Panc1 (cell line): Measurements from ENCODE around the gene B4GALT1.

Experiments
- CTCF ChIP-seq: fragments of 450-650 bp; IDR thresholded peaks from 2 replicates; pipeline ENCODE4 v1.5.1; 2017; ENCODE audit warnings: mild to moderate bottlenecking
- POLR2AphosphoS5 ChIP-seq: IDR thresholded peaks from 2 replicates; pipeline ENCODE4 v1.6.1; 2012; ENCODE audit warnings: mild to moderate bottlenecking, low read depth, low read length, moderate library complexity
- REST ChIP-seq, 2 experiments: IDR thresholded peaks; 2 replicates each; pipeline ENCODE4 v1.6.1; 2011 to 2012; ENCODE audit warnings: low read depth in 2 of 2, control low read depth in 1 of 2, low read length in 1 of 2, mild to moderate bottlenecking in 1 of 2, moderate library complexity in 1 of 2; ENCODE audit not compliant: insufficient read depth in 1 of 2
- TCF7L2 ChIP-seq: IDR thresholded peaks from 2 replicates; pipeline ENCODE4 v1.6.1; 2011; ENCODE audit warnings: mild to moderate bottlenecking, low read depth, low read length, inconsistent platforms

DNA sequence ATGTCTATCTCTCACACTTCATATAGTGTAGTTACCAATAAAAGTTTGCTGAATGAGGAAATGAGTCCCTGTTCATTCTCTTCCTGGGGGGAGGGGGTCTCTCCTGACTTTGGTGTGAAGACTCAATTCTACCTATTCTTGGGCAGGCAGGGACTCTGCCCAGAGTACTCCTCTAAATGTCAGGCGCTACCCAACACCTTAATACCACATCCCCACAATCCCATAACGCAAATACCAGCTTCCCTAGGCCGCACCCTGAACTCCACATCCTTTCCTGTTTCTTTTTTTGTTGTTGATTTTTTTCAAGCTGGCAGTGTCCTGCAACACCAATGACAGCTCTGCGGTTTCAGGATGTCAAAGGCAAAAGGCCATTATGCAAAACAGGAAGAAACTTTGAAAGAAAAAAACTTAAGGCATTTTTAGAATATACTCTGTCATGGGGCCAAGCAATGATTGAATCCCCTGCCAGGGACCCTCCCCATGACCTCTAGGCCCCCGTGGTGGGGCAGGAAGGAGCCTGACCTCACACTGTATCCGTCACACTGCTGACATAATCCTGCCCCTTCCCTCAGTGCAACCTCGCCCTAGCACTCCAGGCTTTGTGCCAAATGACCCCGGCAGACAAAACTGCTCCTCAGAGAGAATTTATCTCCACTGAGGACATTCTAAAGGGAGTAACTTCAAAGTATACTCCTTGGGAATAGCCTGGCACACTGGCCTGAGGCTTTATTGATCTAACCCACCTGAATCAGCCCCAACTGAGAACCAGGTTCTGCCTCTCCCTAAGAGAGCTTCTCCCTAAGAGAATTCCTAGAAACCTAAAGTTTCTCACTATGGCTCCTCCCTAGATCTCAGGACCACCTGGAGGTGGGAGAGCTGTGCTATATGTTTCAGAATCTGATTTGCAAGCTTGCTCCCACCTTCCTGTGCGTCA, 8.0 kb downstream of the B4GALT1 start:
- TF ChIP-seq CTCF (no peak), TCF7L2 (no peak), POLR2AphosphoS5 (no peak), REST (IDR thresholded peaks at IDR 0.05; ENCODE audit: insufficient read depth in 1 of 2, low read depth in 2 of 2, low read length in 1 of 2) (no peak)
